K562 treated with DMSO at 1 percent for 24 hours (cell line): ENCODE data around the gene IRF6. TPM values are rescaled to one million over a fixed set of nuclear protein-coding genes. Genes with fewer than 3 reads are reported as not detected.

Experiments used
- total RNA-seq: library from RNA; unstranded; fragments of 300-600 nt; gene quantifications from 2 replicates; pipeline ENCODE4 v1.2.3, GENCODE V29; 2022; ENCODE audit warnings: low read depth; ENCODE audit not compliant: insufficient read depth

The IRF6 gene
- total RNA-seq: 0.85 and 1.1 TPM in 2 replicates

GRCh38 chr1:209805875-209806760 lies at the start of gene IRF6:
Gene IRF6, minus strand, starts transcription at chr1:209806142. Its CDS starts 4,729 bp downstream, at chr1:209801413.

GRCh38 chr1:209827384-209828262 lies 21.7 kb upstream of the IRF6 start, which contains the start of gene UTP25:
Gene UTP25, plus strand, starts transcription at chr1:209827972. Its CDS starts 92 bp downstream, at chr1:209828064.

GRCh38 chr1:209784265-209785169 lies 21.4 kb downstream of the IRF6 start, which contains the start of gene C1orf74:
Gene C1orf74, minus strand, starts transcription at chr1:209784559. Its CDS starts 925 bp downstream, at chr1:209783634.

GRCh38 chr1:209755926-209756614 lies 49.9 kb downstream of the IRF6 start, which contains the start of gene TRAF3IP3:
Gene TRAF3IP3, plus strand, starts transcription at chr1:209756053. Its CDS starts 3,987 bp downstream, at chr1:209760040.

Other genes with a start within 250 kb of the IRF6 start
- gene CAMK1G, start 222.4 kb downstream of the IRF6 start, total RNA-seq: not detected in 2 replicates
- gene LAMB3, start 153.7 kb downstream of the IRF6 start, total RNA-seq: 10.5 and 12.1 TPM in 2 replicates
- 481 and 506 TPM in 2 replicates for gene G0S2, start 130.7 kb downstream of the IRF6 start, total RNA-seq
- 1.4 and 1.7 TPM in 2 replicates for gene HSD11B1, start 101.3 kb downstream of the IRF6 start, total RNA-seq
- 0.97 TPM in 1 of 2 replicates, not detected in the other for gene TRAF3IP3, start 50.1 kb downstream of the IRF6 start, total RNA-seq
- 2.5 and 2.9 TPM in 2 replicates for gene C1orf74, start 21.6 kb downstream of the IRF6 start, total RNA-seq
- 2.5 and 2.6 TPM in 2 replicates for gene UTP25, start 21.8 kb upstream of the IRF6 start, total RNA-seq
- not detected in 2 replicates for gene SYT14, start 132.1 kb upstream of the IRF6 start, total RNA-seq